ENCODE data around the gene MMD.
A peak's percentile ranks its signal among the peaks of the same experiment; 100 is the strongest.
"Not testable (repeated sequence)": the region's sequence is repeated elsewhere in the genome, so short reads cannot be mapped to it uniquely, and the experiment has no call there.

The MMD gene

GRCh38 chr17:55443904-55444303 lies 22.3 kb upstream of the MMD start:
- DNase-seq (ENCODE audit: low read depth in 2 of 2) = no peak

- no peak for DNase-seq (ENCODE audit: low read depth in 2 of 2)
Observed at GRCh38 chr17:55442953-55443683, 21.5 kb upstream of the MMD start.

DNA sequence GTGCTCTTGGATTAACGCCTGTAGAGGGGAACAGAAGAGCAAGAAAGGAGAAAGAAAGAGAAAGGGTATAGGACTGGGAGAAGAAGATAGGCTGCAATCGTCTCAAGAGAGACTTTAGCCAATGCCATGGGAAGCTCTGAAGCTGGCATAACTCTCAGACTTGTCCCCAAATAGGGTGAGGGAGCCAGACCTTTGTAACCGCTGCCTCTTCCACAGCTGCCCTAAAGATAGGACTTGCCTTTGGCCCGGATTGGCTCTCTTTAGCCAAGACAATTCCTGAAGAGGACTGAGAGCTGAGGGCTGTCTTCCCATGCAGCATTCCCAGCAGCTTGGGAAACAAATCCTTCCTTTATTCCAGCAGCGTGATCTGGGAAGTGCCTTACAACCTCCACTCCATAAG lies 20.8 kb upstream of the MMD start:
- no peak for DNase-seq (ENCODE audit: low read depth in 2 of 2)

DNA sequence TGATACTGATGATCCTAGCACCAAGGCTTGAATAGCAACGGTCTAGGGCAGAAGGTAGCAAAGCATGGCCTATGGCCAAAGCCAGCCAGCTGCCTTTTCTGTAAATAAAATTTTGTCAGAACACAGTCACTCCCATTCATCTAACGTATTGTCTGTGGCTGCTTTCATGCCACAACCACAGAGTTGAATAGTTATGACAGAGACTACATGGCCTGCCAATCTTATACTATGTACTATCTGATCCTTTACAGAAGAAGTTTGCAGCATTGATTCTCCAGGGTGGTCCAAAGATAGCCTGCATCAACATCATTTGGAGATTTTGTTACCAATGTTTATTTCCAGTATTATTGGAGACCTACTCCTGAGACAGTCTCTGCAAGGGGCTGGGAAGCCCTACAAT lies 19.9 kb upstream of the MMD start:
- DNase-seq (ENCODE audit: low read depth in 2 of 2) = no peak

DNA sequence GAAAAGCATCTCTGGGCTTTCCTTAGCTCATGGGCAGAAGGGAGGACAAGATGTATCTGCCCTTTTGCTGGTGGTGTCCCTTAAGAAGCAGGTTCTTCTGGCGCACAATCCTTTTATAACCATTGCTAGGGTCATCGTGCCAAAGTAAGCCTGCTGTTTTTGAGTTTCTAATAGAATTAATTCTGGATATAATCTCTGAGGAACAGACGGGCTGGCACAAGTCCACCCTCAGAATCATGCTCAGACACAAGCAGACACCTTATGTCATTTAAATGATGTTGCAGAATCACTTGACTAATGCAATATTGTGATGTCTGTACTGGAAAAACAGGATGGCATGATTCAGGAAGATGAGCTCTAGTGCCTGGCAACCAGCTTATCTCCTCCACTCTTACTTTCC lies 18.8 kb upstream of the MMD start:
- DNase-seq (ENCODE audit: low read depth in 2 of 2) = no peak

DNA sequence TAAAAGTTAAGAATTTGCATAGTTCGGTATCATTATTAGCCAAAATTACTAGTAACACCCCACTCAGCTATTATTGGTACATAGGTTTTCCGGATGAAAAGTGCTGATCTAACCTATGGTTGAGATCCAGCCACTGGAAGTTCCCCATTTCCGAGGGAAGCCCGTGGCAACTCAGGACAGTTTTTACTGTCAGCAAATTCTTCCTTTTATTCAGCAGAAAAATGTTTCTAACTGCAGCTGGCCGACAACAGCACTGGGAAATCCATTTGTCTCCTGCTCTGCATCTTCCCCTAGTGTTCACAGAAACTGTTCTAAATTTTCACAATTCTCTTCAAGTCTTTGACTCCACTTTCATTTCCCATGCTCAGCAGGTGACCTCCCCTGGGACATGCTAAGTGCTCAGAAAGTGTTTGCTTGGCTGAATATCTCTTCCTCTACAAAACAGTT lies 15.5 kb upstream of the MMD start:
- DNase-seq (ENCODE audit: low read depth in 2 of 2) = no peak

GRCh38 chr17:55436224-55437158 lies 14.9 kb upstream of the MMD start:
- DNase-seq (ENCODE audit: low read depth in 2 of 2) = no peak

DNA sequence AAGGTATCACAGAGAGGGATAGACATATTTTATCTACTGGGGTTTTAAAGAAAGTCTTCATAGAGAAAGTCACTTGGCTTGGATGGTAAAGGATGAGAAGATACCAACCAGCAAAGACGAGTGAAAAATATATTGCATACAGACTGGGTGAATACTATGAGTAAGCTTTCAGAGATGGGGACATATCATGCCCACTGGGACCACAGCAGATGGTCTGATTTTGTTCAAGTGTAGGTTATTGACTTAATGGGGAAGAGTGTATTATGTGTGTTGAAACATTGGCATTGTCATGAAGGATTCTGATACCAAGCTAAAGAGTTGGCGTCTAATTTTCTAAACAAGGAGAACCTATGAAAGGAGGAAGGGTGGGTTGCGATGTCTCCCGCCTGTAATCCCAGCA lies 13.8 kb upstream of the MMD start:
- DNase-seq (ENCODE audit: low read depth in 2 of 2) = no peak

GRCh38 chr17:55434721-55435120 lies 13.1 kb upstream of the MMD start:
- no peak for DNase-seq (ENCODE audit: low read depth in 2 of 2)

DNA sequence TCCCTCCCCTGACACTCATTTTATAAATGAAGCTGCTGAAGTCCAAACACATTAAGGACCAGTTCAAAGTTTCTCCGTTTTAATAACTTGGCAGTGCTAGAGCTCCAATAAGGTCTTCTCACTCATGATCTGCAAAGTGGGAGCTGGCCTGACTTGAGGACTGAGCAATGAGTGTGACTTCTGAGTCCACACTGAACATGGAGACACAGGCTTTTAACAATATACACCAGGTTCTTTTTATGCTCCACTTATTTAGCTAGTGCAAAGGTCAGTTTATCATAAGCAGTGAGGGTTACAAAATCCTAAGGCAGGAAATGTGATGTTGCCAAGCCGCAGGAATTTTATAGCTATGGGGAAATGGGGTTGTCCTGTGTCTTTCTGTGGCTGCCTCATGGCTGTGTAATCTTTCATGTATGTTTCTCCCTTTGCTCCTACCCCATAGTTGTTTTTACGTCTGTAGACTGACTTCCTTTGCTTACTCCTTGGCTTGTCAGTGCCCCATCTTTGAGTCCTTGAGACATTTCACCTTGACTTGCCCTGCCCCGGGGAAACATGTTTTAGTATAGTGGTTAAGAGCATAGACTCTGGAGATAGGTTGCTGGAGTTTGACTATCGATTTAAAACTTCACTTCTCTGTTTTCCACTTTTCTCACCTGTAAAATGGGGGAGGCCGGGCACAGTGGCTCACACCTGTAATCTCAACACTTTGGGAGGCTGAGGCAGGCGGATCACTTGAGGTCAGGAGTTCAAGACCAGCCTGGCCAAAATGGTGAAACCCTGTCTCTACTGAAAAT lies 12.2 kb upstream of the MMD start:
- DNase-seq (ENCODE audit: low read depth in 2 of 2) = no peak

- DNase-seq (ENCODE audit: low read depth in 2 of 2) = no peak
Observed at GRCh38 chr17:55433029-55433628, 11.5 kb upstream of the MMD start.

DNA sequence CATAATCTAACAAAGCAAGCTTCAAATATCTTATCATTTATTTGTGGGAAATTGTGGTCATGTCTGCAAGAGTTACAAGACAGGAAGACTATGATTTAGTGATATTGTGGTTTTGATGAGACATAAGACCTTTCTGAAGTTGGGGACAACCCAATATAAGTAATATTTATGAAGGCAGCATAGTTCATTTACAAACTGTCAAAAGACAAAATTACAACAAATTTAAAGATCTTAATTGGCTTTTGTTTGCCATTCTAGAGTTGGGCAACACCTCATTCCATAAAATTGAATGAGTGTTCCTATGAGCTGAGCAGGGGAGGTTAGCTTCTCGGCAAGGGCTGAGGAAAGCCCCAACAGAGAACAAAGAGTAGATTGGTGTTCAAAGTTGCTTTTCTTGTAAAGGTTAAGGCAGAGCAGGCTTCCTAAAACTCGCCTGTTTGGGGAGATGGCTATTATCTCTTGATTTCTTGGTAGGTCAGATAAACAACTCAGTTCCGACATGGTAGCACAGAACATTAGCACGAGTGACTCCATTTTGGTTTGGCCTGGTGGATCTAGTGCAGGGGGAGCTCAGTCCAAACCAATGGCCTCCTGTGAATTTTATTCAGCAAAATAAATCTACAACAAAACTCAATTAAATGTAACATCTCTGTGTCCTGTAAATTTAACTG lies 10.9 kb upstream of the MMD start:
- no peak for DNase-seq (ENCODE audit: low read depth in 2 of 2)

- DNase-seq (ENCODE audit: low read depth in 2 of 2) = not testable (repeated sequence)
Observed at GRCh38 chr17:55431914-55432313, 10.3 kb upstream of the MMD start.

DNA sequence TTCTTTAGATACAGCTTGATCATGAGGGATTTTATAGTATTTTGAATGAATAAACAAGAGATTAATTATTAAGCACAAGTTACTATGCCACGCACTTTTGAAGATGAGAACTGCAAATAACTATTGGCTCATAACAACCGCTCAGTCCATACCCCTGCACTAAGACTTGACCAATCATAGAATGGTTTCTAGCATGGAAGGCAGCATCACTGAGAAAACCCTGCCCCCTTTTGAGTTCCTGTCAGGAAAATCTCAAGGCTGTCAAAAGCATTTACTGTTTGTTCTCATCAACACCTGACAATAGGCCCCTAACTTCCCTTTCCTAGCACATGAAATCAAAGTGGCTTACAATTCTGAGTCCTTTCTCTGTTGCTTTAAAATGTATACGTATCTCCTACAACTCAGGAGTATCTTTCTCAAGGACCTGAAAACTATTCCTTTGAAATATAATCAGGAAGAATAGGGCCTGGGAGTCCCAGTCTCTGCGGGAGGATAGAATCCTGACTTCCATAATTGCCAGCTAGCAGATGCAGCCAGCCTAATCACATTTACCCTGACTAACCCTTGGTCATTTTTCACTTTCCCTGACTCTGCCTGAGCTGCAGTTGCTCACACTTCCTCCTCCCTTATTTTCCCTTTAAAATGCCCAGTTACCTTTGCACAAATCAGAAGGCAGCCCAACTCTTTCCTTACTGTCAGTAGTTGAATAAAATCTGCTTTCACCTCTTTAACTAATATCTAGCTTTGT lies 9.1 kb upstream of the MMD start:
- no peak for DNase-seq (ENCODE audit: low read depth in 2 of 2)

GRCh38 chr17:55427587-55427882 lies 5.9 kb upstream of the MMD start:
- DNase-seq (ENCODE audit: low read depth in 2 of 2) = no peak

- no peak for DNase-seq (ENCODE audit: low read depth in 2 of 2)
Observed at GRCh38 chr17:55426851-55427586, 5.4 kb upstream of the MMD start.

- no peak for DNase-seq (ENCODE audit: low read depth in 2 of 2)
Observed at GRCh38 chr17:55424893-55425540, 3.4 kb upstream of the MMD start.

- no peak for DNase-seq (ENCODE audit: low read depth in 2 of 2)
Observed at GRCh38 chr17:55423535-55423934, 1.9 kb upstream of the MMD start.

- DNase-seq (ENCODE audit: low read depth in 2 of 2) = not testable (repeated sequence)
Observed at GRCh38 chr17:55422828-55423164, 1.2 kb upstream of the MMD start.

DNA sequence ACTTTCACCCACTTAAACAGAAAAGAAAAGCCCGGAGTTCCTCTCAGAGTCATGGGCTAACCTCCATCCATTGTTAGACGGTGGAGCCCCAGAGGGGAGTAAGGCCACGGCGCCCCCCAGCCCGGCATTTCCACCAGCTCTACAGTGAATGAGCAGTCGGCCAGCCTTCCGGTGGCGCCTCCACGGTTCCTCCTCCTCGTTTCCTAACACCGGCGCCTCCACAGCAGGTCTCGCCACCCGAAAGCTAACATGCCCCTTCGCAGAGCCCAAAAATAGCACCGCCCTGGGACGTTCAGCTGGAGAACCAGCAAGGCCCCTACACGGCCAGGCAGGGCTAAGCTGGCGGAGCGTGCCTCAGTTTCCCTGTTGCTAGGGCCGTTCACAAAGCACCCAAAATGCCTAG lies 858 bp downstream of the MMD start:
- peak in 1 of 2 donors; percentile 24 for DNase-seq (ENCODE audit: low read depth in 2 of 2)

Data from stimulated activated CD8-positive, alpha-beta memory T cell treated with anti-CD3 and anti-CD28 coated beads, Interleukin-15, amount 100 ng/mL, for 48 hours (primary cell).